Embryonic facial prominence (tissue), 1 donor: ENCODE results near the gene PCK2.

Source experiments
- DNase-seq: peaks from one replicate; pipeline ENCODE4 v3.0.0-alpha.2; 2016; ENCODE audit errors: extremely low spot score

Gene PCK2

DNA sequence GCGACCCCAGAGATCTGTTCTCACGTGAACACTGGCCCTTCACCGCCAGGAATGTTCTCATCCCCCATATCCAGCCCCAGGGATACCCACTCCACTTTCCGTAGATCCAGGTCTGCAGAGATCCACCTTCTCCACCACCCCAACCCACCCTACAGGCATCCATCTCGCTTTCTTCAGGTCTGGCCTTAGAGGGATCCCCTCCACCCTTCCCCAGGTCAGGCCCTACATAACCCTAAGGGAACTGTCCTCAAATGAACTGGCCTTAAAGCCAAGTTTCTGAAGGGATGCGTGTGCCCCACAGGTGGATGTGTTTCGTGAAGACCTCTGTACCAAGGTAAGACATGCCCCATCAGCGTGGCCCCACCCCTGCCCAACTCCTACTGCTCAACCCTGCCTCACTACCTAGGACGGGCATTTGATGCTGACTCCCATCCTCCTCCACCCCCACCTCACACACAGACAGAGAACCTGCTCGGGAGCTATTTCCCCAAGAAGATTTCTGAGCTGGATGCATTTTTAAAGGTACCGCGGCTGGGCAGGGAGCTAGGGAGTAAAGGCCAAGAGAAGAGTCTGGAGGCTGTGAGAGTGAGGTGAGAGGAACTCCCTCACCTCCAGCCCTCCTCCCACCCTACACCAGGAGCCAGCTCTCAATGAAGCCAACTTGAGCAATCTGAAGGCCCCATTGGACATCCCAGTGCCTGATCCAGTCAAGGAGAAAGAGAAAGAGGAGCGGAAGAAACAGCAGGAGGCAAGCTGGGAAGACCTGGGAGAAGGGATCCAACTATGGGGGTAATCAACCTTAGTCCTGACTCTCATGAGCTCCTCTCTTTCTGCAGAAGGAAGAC is 42.8 kb downstream of the PCK2 start:
- no peak for DNase-seq

DNA sequence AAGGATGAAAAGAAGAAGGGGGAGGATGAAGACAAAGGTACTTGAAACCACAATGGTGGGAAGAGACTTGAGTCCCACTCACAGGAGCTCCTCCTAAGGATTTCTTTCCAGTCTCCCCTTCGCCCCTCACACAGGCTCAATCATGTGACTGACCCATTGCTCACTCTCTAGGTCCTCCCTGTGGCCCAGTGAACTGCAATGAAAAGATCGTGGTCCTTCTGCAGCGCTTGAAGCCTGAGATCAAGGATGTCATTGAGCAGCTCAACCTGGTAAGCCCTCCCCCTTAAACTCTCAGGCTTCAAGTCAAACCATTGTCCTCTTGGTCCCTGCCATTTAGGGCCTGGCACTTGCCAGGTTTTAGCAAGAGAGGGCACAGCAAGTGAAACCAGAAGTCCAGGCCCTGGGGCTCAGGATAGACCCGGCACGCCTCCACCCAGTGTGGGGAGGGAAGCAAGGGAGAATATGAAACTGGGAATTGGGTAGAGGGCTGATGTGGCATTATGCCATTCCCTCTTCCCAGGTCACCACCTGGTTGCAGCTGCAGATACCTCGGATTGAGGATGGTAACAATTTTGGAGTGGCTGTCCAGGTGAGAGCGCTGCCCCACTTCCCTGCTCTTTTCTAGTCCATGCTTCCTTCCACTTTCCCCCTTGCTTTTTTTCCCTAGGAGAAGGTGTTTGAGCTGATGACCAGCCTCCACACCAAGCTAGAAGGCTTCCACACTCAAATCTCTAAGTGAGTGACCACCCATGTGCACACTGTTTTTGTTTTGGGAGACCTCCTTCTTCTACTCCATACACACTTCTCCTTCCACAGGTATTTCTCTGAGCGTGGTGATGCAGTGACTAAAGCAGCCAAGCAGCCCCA is 43.7 kb downstream of the PCK2 start:
- DNase-seq = no peak

DNA sequence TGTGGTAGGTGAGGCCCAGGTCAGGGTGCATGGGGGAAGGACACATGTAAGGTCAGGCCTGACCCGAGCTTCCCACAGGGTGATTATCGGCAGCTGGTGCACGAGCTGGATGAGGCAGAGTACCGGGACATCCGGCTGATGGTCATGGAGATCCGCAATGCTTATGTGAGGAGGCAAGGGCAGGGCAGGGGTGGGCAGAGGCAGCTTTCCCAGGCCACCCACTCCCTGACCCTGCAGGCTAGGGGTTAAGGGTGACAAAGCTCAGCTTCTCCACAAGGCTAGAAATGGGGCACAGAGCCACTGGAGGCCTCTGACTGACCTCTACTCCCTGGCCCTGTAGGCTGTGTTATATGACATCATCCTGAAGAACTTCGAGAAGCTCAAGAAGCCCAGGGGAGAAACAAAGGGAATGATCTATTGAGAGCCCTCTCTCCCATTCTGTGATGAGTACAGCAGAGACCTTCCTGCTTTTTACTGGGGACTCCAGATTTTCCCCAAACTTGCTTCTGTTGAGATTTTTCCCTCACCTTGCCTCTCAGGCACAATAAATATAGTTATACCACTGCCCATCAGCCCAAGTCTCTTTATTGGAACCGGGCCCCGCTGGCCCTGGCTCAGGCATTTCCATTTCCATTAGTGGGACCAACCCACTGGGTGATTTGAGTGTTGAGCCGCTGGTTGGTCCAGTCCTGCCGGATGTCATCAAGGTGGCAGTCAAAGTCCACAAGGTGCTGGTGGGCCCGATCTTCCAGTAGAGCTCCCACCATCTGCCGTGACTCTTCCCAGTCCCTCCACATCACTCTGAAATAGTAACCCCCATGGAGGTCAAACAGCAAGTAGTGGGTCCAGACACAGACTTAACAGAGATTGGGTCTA is 44.5 kb downstream of the PCK2 start:
- no peak for DNase-seq

DNA sequence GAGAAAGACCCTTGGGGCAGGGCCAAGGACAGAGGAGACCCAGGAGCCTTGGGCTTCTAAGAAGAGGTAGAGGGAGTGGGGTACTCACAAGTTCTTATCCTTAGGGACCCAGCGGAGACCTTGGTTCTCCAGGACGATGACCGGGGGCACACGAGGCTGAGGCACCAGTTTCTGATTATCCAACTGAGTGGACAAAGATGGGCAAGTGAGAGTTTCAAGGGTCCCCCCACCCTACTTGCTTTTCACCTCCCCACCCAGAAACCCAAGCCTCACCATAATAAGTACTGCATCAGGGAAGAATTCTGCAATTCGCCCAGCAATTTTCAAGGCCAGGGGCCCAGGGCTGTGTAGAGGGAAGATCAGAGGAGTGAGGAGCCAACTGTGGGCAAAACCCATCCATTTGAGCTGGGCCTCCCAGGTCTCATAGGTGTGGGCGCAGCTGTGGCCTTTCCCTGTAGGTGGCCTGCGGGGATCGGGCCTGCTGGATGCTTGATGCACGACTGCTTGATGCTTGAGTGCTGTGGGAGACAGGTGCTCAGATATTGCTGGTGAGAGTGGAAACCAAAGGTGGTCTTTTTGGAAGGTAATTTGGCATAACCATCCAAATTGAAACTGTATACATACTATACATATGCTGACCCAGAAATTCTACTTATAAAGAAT is 45.3 kb downstream of the PCK2 start:
- no peak for DNase-seq

DNA sequence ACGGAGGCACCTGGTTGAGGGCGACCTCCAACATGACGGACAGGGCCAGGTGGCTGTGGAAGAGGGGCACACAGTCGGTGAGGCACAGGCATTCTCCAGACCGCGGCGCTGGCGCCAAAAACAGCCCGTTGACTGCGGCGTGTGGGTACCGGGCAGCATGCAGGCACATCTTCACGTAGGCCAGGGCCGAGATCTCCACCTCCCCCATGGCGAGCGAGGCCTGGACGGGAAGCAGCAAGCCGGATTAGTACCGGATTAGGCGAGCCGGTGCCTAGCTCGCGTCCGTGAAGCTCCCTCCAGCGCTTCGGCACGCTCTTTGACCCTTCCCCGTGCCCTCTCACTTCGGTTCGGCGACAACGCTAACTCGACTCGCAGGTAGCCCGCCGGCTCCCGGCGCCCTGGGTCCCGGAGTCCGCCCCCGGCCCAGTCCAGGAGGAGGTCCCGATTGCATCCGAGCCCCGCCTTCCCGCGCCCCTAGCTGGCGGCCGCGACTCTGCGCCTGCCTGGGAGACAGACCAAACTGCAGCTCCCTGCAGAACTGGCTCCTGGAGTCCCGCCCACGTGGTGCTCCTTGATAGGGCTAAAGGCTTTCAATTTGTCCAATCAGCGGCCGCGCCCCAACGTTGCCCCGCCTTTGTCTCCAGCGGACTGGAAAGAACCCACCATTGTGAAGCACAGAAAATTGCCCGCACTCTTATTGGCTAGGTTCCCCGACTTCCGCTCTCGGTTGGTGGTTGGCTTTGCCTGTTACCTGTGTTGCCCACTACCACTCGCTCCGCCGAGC is 47.2 kb downstream of the PCK2 start, which contains the start of gene EMC9:
TSS of gene EMC9 (minus strand) at position 495 of the 784 bp plus-strand sequence. CDS start at position 208, 287 bp downstream.
- DNase-seq = peak; percentile 97

DNA sequence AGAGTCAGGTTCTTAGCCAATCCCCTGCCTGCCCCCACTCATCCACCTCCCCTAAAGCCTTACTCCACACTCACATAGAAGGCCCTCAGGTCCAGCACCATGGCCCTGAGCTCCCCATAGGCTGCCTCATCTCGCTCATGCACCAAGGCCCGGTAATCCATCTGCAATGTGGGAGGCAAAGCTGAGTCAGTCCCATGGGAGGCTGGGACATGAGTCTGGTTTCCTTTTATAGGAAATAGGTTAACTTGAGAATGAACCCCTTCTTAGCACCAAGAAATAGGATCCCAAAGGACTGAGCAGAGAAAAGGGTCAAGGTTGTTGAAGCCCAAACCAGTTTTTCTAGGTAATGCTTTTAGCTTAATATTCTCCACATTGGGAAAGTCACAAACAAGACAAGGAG is 49.4 kb downstream of the PCK2 start:
- no peak for DNase-seq

DNA sequence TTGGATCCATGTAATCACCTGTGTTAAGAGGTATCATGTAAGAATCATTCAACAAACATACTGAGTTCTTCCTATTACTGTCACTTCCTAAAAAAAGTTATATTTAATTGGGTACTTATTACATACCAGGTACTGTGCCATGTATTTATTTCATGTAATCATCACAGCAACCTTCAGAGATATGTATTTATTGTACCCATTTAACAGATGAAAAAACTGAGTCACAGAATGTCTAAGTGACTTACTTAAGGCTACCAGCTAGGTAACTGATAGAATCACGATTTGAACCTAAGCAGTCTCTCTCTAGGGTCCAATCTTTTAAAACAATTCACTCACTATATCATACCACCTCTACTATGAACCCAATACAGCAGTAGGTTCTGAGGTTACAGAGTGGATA is 50.3 kb downstream of the PCK2 start:
- DNase-seq = no peak

DNA sequence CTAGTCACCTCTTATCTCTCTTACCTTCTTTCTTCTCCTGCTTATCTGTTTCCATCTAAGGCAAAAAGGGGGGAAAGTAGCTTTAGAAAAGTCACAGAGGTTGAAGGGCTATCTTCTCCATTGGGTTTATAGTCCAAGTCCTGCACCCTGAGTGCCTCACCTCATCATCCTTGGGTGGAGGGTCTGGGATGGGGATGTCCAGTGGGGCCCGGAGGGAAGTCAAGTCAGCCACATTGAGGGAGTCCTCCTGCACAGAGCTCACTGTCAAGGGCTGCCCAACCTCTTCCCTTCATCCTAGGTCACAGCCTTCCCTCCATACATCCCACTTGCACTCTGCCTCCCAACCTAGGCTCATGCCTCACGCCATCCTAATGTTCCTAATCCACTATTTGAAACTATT is 51.1 kb downstream of the PCK2 start:
- DNase-seq = no peak

DNA sequence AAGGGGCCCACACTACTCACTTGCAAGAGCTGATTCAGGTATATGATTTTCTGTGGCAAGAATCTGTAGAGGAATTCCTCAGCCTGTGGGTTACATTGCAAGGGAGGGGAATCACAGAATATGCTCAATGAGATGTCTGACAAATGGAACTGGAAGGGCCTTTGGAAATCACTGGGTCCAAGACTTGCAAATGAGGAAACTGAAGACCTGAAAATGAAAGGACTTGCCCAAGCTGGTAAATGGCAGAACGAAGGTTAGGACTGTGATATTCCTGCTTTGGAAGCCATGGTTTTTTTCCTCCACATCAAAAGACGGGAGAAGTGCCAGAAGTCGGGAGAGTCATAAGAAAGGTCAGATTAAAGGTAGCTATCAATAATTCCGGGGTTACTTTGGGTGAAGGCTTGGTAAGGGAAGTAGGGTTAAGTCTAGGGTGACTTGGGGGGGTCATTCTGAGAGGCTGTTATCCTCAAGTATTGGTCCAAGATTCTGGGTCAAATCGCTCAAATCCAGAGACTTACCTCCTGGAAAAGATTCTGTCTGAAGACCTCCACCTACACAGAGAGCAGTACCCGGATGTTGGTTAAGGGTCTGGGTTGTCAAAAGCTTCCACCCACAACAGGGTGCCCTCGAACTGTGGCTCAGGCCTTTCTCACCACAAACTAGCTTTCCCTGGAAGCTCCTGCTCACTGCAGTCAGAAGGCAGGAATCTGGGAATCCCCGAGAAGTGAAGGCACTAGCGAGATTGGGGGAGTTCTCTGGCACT is 51.8 kb downstream of the PCK2 start:
- DNase-seq = no peak

DNA sequence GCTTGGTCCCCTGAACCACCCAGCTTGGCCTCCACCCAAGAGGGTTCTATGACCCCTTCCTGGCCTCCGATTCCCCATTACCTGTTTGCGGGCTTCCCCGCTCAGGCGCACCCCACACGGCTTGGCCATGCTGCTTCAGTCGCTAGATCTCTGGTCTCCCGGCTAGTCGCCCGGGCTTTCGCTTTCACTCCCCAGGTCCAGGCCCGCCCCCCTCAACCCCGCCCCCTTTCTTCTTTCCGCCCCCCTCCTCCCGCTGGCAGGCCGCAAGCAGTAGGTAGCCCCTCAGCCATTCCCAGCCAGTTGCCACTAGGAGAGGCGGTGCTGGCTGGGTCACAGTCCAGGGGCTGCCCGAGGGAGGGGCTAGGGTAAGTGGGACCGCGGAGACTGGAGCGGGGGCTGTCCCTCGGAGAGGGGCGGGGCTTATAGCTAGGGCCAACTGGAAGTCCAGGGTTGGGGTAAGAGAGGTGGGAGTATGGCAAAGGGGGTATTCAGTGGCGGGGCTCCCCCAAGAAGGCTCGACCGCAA is 52.4 kb downstream of the PCK2 start, which contains the start of gene PSME2:
TSS of gene PSME2 (minus strand) at position 158 of the 525 bp plus-strand sequence. CDS start at position 129, 29 bp downstream.
- DNase-seq = peak; percentile 82

DNA sequence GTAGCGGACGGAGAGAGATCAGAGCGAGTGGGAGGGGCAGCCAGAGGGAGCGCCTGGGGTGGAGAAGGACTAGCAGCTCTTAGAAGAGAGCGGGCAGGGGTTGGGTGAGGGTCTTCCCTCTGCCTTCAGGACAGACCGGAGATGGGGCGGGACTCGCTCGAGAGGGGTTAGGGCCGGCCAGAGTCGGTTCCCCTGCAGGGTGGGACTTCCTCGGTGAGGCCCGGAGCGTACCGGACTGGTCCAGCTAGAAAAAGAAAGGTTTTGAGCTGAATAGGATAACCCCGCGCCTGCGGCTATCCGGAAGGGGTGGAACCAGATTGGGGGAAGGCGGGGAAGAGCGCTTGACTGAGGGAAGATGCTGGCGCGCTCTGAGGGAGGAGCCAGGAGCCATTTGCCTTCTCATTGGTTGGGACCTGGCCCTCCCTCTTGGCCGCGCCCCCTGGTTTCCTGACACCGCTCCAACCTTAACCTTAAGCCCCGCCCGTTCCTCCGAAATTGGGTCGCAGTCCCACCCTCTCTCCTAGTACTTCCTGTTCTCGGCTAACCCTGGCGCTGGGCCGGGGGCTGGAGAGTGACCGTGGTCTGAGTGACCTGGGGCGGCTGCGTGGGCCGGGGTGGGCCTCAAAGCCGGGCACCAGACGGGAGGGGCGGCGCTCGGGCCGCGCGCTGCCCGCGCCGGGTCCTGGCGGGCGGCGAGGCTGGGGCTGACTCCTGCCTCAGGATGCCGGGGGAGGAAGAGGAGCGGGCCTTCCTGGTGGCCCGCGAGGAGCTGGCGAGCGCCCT is 53.1 kb downstream of the PCK2 start, which contains the start of gene RNF31:
TSS of gene RNF31 (plus strand) at position 521 of the 783 bp plus-strand sequence. CDS start at position 722, 201 bp downstream.
- DNase-seq = peak; percentile 94

DNA sequence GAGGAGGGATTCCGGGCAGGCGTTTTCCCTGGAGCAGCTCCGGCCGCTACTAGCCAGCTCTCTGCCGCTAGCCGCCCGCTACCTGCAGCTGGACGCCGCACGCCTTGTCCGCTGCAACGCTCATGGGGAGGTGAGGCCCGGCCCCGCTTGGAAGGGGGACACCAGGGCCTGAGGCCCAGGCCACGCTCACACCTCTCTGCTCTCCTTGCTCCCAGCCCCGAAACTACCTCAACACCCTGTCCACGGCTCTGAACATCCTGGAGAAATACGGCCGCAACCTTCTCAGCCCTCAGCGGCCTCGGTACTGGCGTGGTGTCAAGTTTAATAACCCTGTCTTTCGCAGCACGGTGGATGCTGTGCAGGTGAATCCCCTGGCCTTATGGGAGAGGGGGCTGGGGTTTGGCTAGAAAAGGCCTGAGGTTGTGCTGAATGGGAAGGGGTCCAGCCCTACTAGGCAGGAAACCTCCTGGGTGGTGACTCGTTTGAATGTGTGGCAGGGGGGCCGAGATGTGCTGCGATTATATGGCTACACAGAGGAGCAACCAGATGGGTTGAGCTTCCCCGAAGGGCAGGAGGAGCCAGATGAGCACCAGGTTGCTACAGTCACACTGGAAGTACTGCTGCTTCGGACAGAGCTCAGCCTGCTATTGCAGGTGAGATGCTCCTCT is 53.8 kb downstream of the PCK2 start:
- no peak for DNase-seq

DNA sequence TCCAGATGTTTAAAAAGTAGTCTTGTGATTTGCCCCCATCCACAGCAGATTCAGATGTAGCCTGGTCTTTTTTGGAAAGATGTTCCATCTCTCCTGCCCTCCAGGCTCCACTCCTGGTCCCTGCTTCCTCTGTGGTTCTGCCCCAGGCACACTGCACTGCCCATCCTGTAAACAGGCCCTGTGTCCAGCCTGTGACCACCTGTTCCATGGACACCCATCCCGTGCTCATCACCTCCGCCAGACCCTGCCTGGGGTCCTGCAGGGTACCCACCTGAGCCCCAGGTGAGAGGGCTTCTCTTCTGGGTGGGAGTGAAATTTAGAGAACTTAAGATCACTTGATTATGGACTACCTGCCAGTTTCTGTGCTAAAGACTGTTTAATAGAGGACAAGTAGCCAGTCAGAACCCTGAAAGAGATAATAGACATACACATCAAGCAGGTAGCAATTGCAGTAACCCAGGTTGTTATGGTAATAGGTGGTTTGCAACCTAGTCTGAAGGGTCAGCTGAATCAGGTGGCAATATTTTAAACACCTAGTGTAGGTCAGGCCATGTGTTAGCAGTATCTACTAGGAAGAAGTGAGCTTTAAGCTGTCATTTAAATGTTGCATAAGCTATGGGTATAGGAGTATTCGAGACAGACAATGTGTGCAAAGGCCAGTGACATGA is 55.3 kb downstream of the PCK2 start:
- DNase-seq = no peak

DNA sequence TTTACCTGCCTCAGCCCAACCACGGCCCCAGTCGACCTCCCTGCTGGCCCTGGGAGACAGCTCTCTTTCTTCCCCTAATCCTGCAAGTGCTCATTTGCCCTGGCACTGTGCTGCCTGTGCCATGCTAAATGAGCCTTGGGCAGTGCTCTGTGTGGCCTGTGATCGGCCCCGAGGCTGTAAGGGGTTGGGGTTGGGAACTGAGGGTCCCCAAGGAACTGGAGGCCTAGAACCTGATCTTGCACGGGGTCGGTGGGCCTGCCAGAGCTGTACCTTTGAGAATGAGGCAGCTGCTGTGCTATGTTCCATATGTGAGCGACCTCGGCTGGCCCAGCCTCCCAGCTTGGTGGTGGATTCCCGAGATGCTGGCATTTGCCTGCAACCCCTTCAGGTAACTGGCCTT is 56.0 kb downstream of the PCK2 start:
- no peak for DNase-seq

DNA sequence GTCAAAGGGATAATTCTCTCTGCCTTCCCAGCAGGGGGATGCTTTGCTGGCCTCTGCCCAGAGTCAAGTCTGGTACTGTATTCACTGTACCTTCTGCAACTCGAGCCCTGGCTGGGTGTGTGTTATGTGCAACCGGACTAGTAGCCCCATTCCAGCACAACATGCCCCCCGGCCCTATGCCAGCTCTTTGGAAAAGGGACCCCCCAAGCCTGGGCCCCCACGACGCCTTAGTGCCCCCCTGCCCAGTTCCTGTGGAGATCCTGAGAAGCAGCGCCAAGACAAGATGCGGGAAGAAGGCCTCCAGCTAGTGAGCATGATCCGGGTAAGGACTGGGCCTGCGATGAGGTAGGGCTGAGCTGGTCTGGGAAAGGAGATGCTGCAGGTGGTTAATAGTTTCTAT is 56.5 kb downstream of the PCK2 start:
- no peak for DNase-seq

DNA sequence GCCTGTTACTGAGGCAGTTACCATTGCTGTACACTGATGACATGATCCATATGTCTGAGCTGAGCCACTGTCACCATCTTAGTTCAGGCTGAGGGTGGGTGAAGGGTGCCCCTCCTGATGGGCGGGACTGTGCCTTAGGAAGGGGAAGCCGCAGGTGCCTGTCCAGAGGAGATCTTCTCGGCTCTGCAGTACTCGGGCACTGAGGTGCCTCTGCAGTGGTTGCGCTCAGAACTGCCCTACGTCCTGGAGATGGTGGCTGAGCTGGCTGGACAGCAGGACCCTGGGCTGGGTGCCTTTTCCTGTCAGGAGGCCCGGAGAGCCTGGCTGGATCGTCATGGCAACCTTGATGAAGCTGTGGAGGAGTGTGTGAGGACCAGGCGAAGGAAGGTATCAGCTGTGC is 56.9 kb downstream of the PCK2 start:
- no peak for DNase-seq

DNA sequence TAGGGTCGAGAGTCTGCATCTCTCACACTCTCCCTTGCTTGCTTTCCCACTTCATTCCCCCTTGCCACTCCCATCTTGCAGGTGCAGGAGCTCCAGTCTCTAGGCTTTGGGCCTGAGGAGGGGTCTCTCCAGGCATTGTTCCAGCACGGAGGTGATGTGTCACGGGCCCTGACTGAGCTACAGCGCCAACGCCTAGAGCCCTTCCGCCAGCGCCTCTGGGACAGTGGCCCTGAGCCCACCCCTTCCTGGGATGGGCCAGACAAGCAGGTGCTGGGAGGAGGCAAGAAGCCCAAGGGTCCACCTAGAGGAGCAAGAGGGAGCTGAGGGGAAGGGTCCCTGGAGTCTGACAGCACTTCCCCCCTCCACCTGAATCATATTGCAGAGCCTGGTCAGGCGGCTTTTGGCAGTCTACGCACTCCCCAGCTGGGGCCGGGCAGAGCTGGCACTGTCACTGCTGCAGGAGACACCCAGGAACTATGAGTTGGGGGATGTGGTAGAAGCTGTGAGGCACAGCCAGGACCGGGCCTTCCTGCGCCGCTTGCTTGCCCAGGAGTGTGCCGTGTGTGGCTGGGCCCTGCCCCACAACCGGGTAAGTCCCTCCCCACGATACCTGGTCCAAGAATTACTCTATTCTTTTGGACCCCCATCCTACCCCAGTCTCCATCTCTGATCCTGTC is 57.4 kb downstream of the PCK2 start:
- DNase-seq = no peak
